ENCODE results near the gene MRI1.
"Not testable (repeated sequence)": the region's sequence is repeated elsewhere in the genome, so short reads cannot be mapped to it uniquely, and the experiment has no call there.

MRI1 gene

DNA sequence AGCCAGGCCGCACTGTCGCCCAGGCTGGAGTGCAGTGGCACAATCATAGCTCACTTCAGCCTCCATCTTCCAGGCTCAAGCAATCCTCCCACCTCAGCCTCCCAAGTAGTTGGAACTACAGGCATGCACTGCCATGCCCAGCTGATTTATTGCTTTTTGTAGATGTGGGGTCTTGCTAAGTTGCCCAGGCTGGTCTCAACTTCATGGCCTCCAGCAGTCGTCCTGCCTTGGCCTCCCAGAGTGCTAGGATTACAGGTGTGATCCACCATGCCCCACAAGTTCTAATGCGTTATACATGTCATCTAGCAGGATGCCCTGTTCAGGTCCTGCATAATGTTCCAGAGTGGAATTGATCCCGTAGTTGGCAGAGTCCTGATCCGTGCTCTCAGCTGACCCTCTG lies 14.5 kb downstream of the MRI1 start:
- Histone ChIP-seq H3K4me1 (peaks cover 5 to 38% (median 31%) of the 10 kb centered on the region in 4 donors), H3K4me3 (no peak overlapping the region), H3K36me3 (peaks cover 17 to 40% (median 29%) of the 10 kb centered on the region in 3 donors), H3K27me3 (no peaks in the 10 kb centered on the region), H3K9me3 (no peaks in the 10 kb centered on the region), H3K27ac (no peak overlapping the region)
- DNase-seq: no peak
- TF ChIP-seq, protein P1, sequence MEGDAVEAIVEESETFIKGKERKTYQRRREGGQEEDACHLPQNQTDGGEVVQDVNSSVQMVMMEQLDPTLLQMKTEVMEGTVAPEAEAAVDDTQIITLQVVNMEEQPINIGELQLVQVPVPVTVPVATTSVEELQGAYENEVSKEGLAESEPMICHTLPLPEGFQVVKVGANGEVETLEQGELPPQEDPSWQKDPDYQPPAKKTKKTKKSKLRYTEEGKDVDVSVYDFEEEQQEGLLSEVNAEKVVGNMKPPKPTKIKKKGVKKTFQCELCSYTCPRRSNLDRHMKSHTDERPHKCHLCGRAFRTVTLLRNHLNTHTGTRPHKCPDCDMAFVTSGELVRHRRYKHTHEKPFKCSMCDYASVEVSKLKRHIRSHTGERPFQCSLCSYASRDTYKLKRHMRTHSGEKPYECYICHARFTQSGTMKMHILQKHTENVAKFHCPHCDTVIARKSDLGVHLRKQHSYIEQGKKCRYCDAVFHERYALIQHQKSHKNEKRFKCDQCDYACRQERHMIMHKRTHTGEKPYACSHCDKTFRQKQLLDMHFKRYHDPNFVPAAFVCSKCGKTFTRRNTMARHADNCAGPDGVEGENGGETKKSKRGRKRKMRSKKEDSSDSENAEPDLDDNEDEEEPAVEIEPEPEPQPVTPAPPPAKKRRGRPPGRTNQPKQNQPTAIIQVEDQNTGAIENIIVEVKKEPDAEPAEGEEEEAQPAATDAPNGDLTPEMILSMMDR (IDR thresholded peaks at IDR 0.05): no peak
- intact Hi-C loops (cut with DNase I; ENCODE audit: low total_unique reads): no loop called here

DNA sequence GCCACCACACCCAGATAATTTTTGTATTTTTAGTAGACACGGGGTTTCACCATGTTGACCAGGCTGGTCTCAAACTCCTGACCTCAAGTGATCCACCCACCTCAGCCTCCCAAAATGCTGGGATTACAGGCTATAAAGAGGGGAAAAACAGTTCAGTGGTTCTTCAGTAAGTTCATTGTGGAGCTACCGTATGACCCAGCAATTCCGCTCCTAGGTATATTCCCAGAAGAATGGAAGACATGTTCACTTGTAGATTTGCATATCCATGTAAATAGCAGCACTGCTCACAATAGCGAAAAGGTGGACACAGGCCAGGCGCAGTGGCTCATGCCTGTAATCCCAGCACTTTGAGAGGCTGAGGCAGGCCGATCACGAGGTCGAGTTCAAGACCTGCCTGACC lies 15.5 kb downstream of the MRI1 start:
- H3K27me3 ChIP-seq, DNase-seq, H3K4me3 ChIP-seq, H3K27ac ChIP-seq, H3K9me3 ChIP-seq: not testable (repeated sequence)
- Histone ChIP-seq H3K36me3 (peaks cover 17 to 40% (median 29%) of the 10 kb centered on the region in 3 donors), H3K4me1 (peaks cover 5 to 41% (median 28%) of the 10 kb centered on the region in 4 donors)
- intact Hi-C loops (cut with DNase I; ENCODE audit: low total_unique reads): loop anchor here (10.0 kb wide), 1 partner anchor 295 kb away; the partner anchor contains the start of gene MISP3

DNA sequence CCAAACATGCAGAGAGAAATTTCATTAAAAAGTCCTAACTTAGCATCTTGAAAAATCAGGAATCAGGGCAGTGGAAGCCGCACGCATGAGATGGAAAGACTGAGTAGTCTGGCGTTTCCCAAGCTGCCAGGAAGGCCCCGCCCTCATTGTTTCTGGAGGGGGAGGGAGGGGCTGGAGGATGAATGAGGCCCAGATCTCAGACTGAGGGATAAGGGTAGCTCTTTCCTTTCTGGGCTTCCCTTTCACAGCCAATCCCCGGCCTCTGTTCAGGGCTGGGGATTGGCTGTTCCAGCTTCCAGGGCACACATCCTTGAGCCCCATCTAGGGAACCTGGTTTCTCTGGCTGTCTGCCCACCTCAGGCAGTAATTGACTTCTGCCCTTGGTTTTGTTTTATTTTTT lies 17.2 kb downstream of the MRI1 start:
- DNase-seq: peak; percentile 87 to 95
- Histone ChIP-seq H3K27me3 (no peaks in the 10 kb centered on the region), H3K36me3 (peaks cover 17 to 35% (median 29%) of the 10 kb centered on the region in 3 donors), H3K27ac (peak overlapping the region; percentile 57 to 63), H3K4me3 (no peak overlapping the region), H3K4me1 (peaks cover 5 to 35% (median 17%) of the 10 kb centered on the region in 4 donors), H3K9me3 (no peaks in the 10 kb centered on the region)
- TF ChIP-seq, protein P1 (IDR thresholded peaks at IDR 0.05): no peak
- intact Hi-C loops (cut with DNase I; ENCODE audit: low total_unique reads): loop anchor here (10.0 kb wide), 1 partner anchor 293 kb away; the partner anchor contains the start of gene MISP3

DNA sequence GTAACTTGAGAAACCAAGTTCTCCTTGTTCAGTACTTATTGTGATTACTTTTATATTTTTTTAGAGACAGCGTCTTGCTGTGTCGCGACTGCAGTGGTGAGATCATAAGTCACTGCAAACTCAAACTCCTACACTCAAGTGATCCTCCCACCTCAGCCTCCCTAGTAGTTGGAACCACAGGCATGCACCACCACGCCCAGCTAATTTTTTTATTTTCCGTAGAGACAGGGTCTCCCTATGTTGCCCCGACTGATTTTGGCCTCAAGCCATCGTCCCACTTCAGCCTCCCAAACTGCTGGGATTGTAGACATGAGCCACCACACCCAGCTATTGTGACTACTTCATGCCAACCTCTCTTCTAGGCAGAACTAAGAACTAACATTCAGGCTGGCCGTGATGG lies 18.2 kb downstream of the MRI1 start:
- Histone ChIP-seq H3K36me3 (peaks cover 15 to 25% (median 24%) of the 10 kb centered on the region in 3 donors), H3K27ac (peak overlapping the region; percentile 6 to 63), H3K27me3 (no peaks in the 10 kb centered on the region), H3K4me3 (no peak overlapping the region), H3K4me1 (peaks cover 5 to 42% (median 21%) of the 10 kb centered on the region in 4 donors), H3K9me3 (no peaks in the 10 kb centered on the region)
- DNase-seq: no peak
- intact Hi-C loops (cut with DNase I; ENCODE audit: low total_unique reads): loop anchor here (10.0 kb wide), 1 partner anchor 292 kb away; the partner anchor contains the start of gene MISP3
- TF ChIP-seq, protein P1 (IDR thresholded peaks at IDR 0.05): no peak

GRCh38 chr19:13783565-13784500 lies 19.5 kb downstream of the MRI1 start:
- H3K4me1 ChIP-seq: peaks cover 5 to 54% (median 30%) of the 10 kb centered on the region in 4 donors

More at GRCh38 chr19:13783565-13784500, 19.5 kb downstream of the MRI1 start:
- DNase-seq: no peak
- peak overlapping the region; percentile 63 to 92 for H3K27ac ChIP-seq
- intact Hi-C loops (cut with DNase I; ENCODE audit: low total_unique reads): loop anchor here (2.0 to 10.0 kb wide), 2 partner anchors 79 to 291 kb away; partner anchors contain the start of gene MISP3
- no peaks in the 10 kb centered on the region for H3K27me3 ChIP-seq
- no peak overlapping the region for H3K4me3 ChIP-seq
- no peaks in the 10 kb centered on the region for H3K9me3 ChIP-seq
- TF ChIP-seq, protein P1 (IDR thresholded peaks at IDR 0.05): no peak
- H3K36me3 ChIP-seq: peaks cover 2 to 12% (median 11%) of the 10 kb centered on the region in 3 donors

Data from tibial artery (tissue), 4 donors.